Measurements from ENCODE around the gene GNG3.
A peak's percentile ranks its signal among the peaks of the same experiment; 100 is the strongest.

GNG3 gene

GRCh38 chr11:62705880-62706849 is 1.3 kb upstream of the GNG3 start:
- ATAC-seq, result peak; percentile 86
- peak; percentile 71; the same call in 1 of the 2 replicates for TF ChIP-seq ZNF565 (CRISPR knock-in tag; conservative IDR thresholded peaks at IDR 0.05; ENCODE audit: low read depth)
- peak; percentile 93; the same call in 1 of the 2 replicates for TF ChIP-seq PATZ1 (CRISPR knock-in tag; IDR thresholded peaks at IDR 0.05; ENCODE audit: borderline replicate concordance)
- TF ChIP-seq TCF4 (CRISPR knock-in tag; IDR thresholded peaks at IDR 0.05; ENCODE audit: borderline replicate concordance), result no peak
- TF ChIP-seq GLIS3 (CRISPR knock-in tag; IDR thresholded peaks at IDR 0.05), result 0 out of 2 replicates have a peak, but pooled peaks have one; percentile 13
- no peak for TF ChIP-seq OSR1 (CRISPR knock-in tag; IDR thresholded peaks at IDR 0.05)
- no peak for TF ChIP-seq POU6F1 (CRISPR knock-in tag; IDR thresholded peaks at IDR 0.05; ENCODE audit: borderline replicate concordance, low read depth)

- TF ChIP-seq SNAI2 (CRISPR knock-in tag; IDR thresholded peaks at IDR 0.05), result no peak
- TF ChIP-seq ZC3H10 (CRISPR knock-in tag; IDR thresholded peaks at IDR 0.05), result no peak
- no peak for TF ChIP-seq OSR1 (CRISPR knock-in tag; IDR thresholded peaks at IDR 0.05)
- no peak for TF ChIP-seq CSDC2 (CRISPR knock-in tag; IDR thresholded peaks at IDR 0.05)
- no peak for ATAC-seq
Observed at GRCh38 chr11:62706850-62707247, 627 bp upstream of the GNG3 start.

- ATAC-seq, result no peak
- TF ChIP-seq CSDC2 (CRISPR knock-in tag; IDR thresholded peaks at IDR 0.05), result no peak
- TF ChIP-seq OSR1 (CRISPR knock-in tag; IDR thresholded peaks at IDR 0.05), result no peak
- TF ChIP-seq BACH2 (CRISPR knock-in tag; IDR thresholded peaks at IDR 0.05; ENCODE audit: borderline replicate concordance), result no peak
- TF ChIP-seq ZNF8 (CRISPR knock-in tag; IDR thresholded peaks at IDR 0.05), result no peak
- no peak for TF ChIP-seq POU6F1 (CRISPR knock-in tag; IDR thresholded peaks at IDR 0.05; ENCODE audit: borderline replicate concordance, low read depth)
- no peak for TF ChIP-seq PPARA (CRISPR knock-in tag; IDR thresholded peaks at IDR 0.05; ENCODE audit: borderline replicate concordance)
- no peak for TF ChIP-seq SNAI2 (CRISPR knock-in tag; IDR thresholded peaks at IDR 0.05)
- no peak for TF ChIP-seq RARB (CRISPR knock-in tag; IDR thresholded peaks at IDR 0.05)
- no peak for TF ChIP-seq ZNF565 (CRISPR knock-in tag; conservative IDR thresholded peaks at IDR 0.05; ENCODE audit: low read depth)
Observed at GRCh38 chr11:62708392-62708791, 916 bp downstream of the GNG3 start.

GRCh38 chr11:62708793-62709192 is 1.3 kb downstream of the GNG3 start:
- no peak; the same call in 2 of the 3 replicates for ATAC-seq
- no peak for TF ChIP-seq ZNF8 (CRISPR knock-in tag; IDR thresholded peaks at IDR 0.05)
- no peak for TF ChIP-seq TSHZ2 (CRISPR knock-in tag; IDR thresholded peaks at IDR 0.05)
- TF ChIP-seq PATZ1 (CRISPR knock-in tag; IDR thresholded peaks at IDR 0.05; ENCODE audit: borderline replicate concordance), result no peak
- TF ChIP-seq ESRRG (CRISPR knock-in tag; IDR thresholded peaks at IDR 0.05), result no peak
- TF ChIP-seq GLIS3 (CRISPR knock-in tag; IDR thresholded peaks at IDR 0.05), result no peak
- TF ChIP-seq ZNF565 (CRISPR knock-in tag; conservative IDR thresholded peaks at IDR 0.05; ENCODE audit: low read depth), result no peak

Measured in SK-N-SH treated with all-trans-retinoic acid at 6 μM for 48 hours (cell line).